Gastrocnemius medialis (tissue), 4 donors: ENCODE measurements around the gene YBX2.

Experiments
- CTCF ChIP-seq, 5 experiments: fragments of 450-650 bp in 3 of 5; fragments of 200-600 bp in 2 of 5; sonication (generic) in 2 of 5; IDR thresholded peaks in 4 of 5; conservative IDR thresholded peaks in 1 of 5; 1 replicate in 4 of 5; 2 replicates in 1 of 5; pipeline ENCODE4 v1.5.1; 2016 to 2019; ENCODE audit warnings: antibody characterized with exemption in 5 of 5, mild to moderate bottlenecking in 3 of 5, moderate library complexity in 3 of 5
- POLR2A ChIP-seq, 2 donors: fragments of 450-650 bp; IDR thresholded peaks; one replicate each; pipeline ENCODE4 v1.6.1; 2017; ENCODE audit warnings: antibody characterized with exemption in 2 of 2, mild to moderate bottlenecking in 2 of 2, moderate library complexity in 2 of 2

GRCh38 chr17:7304179-7304578 lies 9.7 kb upstream of the YBX2 start:
- TF ChIP-seq CTCF (IDR thresholded peaks at IDR 0.05 in 4 of 5, conservative IDR thresholded peaks at IDR 0.05 in 1 of 5): no peak
- no peak for TF ChIP-seq POLR2A (IDR thresholded peaks at IDR 0.05)
